OCI-LY1 (cell line): ENCODE data around the gene UNC5CL.

ENCODE experiments used
- EZH2 ChIP-seq: fragments of 200-600 bp; sonication (generic), shearing (Covaris generic); IDR thresholded peaks from 2 replicates; pipeline ENCODE4 v1.8.0; 2017; ENCODE audit warnings: borderline replicate concordance, mixed run types, mild to moderate bottlenecking, antibody characterized with exemption, low read length, moderate library complexity, mixed read lengths
- TF ChIP-seq, protein P1 (sequence below): fragments of 200-600 bp; sonication (generic), shearing (Covaris generic); IDR thresholded peaks from 2 replicates; pipeline ENCODE4 v1.5.1; 2017; ENCODE audit warnings: mild to moderate bottlenecking, antibody characterized with exemption, low read length, moderate library complexity, mixed read lengths

DNA sequence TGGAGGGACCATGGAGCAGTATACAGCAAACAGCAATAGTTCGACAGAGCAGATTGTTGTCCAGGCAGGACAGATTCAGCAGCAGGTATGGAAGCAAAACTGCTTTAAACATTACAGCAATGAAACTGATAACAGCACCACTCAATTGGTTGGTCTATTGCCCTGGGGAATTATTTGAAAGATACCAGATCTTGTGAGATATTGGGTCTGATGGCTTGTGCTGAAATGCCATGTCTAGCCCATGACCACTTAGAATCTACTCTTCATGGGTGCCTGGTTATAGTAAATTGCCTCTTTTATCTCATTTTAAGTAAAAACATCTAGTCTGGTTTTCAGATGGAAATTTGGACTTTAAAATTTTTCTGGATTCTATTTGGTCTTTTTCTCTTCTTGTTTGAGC lies 40.1 kb upstream of the UNC5CL start:
- TF ChIP-seq, protein P1, sequence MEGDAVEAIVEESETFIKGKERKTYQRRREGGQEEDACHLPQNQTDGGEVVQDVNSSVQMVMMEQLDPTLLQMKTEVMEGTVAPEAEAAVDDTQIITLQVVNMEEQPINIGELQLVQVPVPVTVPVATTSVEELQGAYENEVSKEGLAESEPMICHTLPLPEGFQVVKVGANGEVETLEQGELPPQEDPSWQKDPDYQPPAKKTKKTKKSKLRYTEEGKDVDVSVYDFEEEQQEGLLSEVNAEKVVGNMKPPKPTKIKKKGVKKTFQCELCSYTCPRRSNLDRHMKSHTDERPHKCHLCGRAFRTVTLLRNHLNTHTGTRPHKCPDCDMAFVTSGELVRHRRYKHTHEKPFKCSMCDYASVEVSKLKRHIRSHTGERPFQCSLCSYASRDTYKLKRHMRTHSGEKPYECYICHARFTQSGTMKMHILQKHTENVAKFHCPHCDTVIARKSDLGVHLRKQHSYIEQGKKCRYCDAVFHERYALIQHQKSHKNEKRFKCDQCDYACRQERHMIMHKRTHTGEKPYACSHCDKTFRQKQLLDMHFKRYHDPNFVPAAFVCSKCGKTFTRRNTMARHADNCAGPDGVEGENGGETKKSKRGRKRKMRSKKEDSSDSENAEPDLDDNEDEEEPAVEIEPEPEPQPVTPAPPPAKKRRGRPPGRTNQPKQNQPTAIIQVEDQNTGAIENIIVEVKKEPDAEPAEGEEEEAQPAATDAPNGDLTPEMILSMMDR, result no peak
- no peak for TF ChIP-seq EZH2
